Stimulated activated CD8-positive, alpha-beta memory T cell treated with anti-CD3 and anti-CD28 coated beads, Interleukin-15, amount 100 ng/mL, for 48 hours (primary cell): ENCODE measurements around the gene AGK.
A peak's percentile ranks its signal among the peaks of the same experiment; 100 is the strongest.
"Not testable (repeated sequence)": the region's sequence is repeated elsewhere in the genome, so short reads cannot be mapped to it uniquely, and the experiment has no call there.

ENCODE experiments used
- DNase-seq, 2 donors: peaks; one replicate each; pipeline ENCODE4 v3.0.0-alpha.2; 2020; ENCODE audit warnings: low read depth in 2 of 2

Gene AGK

GRCh38 chr7:141557360-141557759 is 6.2 kb downstream of the AGK start:
- DNase-seq, result no peak

- not testable (repeated sequence) for DNase-seq
Measured at GRCh38 chr7:141557831-141558531, 6.8 kb downstream of the AGK start.

- no peak for DNase-seq
Measured at GRCh38 chr7:141558544-141559183, 7.5 kb downstream of the AGK start.

GRCh38 chr7:141559961-141560360 is 8.8 kb downstream of the AGK start:
- DNase-seq, result no peak

GRCh38 chr7:141562036-141562435 is 10.8 kb downstream of the AGK start:
- DNase-seq, result no peak

GRCh38 chr7:141562543-141562942 is 11.3 kb downstream of the AGK start:
- DNase-seq, result no peak

GRCh38 chr7:141562972-141563371 is 11.8 kb downstream of the AGK start:
- no peak for DNase-seq

GRCh38 chr7:141563956-141564623 is 12.9 kb downstream of the AGK start:
- DNase-seq, result peak; percentile 33 to 36

GRCh38 chr7:141567432-141567831 is 16.2 kb downstream of the AGK start:
- DNase-seq, result no peak

- DNase-seq, result no peak
Measured at GRCh38 chr7:141568227-141568626, 17.0 kb downstream of the AGK start.

- no peak for DNase-seq
Measured at GRCh38 chr7:141571059-141571458, 19.8 kb downstream of the AGK start.

- DNase-seq, result no peak
Measured at GRCh38 chr7:141572175-141572574, 21.0 kb downstream of the AGK start.

- no peak for DNase-seq
Measured at GRCh38 chr7:141573511-141573910, 22.3 kb downstream of the AGK start.

GRCh38 chr7:141575164-141575563 is 24.0 kb downstream of the AGK start:
- DNase-seq, result no peak

- no peak for DNase-seq
Measured at GRCh38 chr7:141575654-141576448, 24.6 kb downstream of the AGK start.

GRCh38 chr7:141577043-141577839 is 26.0 kb downstream of the AGK start:
- DNase-seq, result no peak

GRCh38 chr7:141579953-141580352 is 28.7 kb downstream of the AGK start:
- not testable (repeated sequence) for DNase-seq

GRCh38 chr7:141582063-141582462 is 30.9 kb downstream of the AGK start:
- DNase-seq, result not testable (repeated sequence)

- no peak for DNase-seq
Measured at GRCh38 chr7:141584935-141585334, 33.7 kb downstream of the AGK start.

GRCh38 chr7:141585592-141586510 is 34.6 kb downstream of the AGK start:
- peak; percentile 32 to 56 for DNase-seq
